GM23338 (cell line): Measurements from ENCODE around the gene ASAP2. TPM values are rescaled to one million over a fixed set of nuclear protein-coding genes. Genes with fewer than 3 reads are reported as not detected.

Source experiments
- ATAC-seq: fragments of 200-7000 bp; cut with Tn5 transposase; 3 replicates; pipeline ENCODE4 v1.9.1; 2020
- DNase-seq: peaks from one replicate; pipeline ENCODE4 v3.0.0-alpha.2; 2015; ENCODE audit warnings: low spot score
- H2AFZ ChIP-seq: fragments of 200-600 bp; sonication (generic); 2 replicates; pipeline ENCODE4 v1.8.0; 2016; ENCODE audit warnings: antibody characterized with exemption, mild to moderate bottlenecking, moderate library complexity
- H3F3A ChIP-seq: fragments of 200-600 bp; sonication (generic); replicated peaks from 2 replicates; pipeline ENCODE4 v1.8.0; 2017; ENCODE audit warnings: antibody characterized with exemption, mixed run types, low read depth
- H3K27ac ChIP-seq: fragments of 200-600 bp; sonication (generic); 2 replicates; pipeline ENCODE4 v1.6.1; 2016; ENCODE audit warnings: low read depth
- H3K27me3 ChIP-seq: fragments of 200-600 bp; sonication (generic); 2 replicates; pipeline ENCODE4 v1.8.0; 2016; ENCODE audit warnings: mild to moderate bottlenecking, mixed run types, moderate library complexity; ENCODE audit not compliant: insufficient read depth
- H3K36me3 ChIP-seq: fragments of 200-600 bp; sonication (generic); 2 replicates; pipeline ENCODE4 v1.8.0; 2016; ENCODE audit warnings: mild to moderate bottlenecking; ENCODE audit not compliant: insufficient read depth
- H3K4me1 ChIP-seq: fragments of 200-600 bp; sonication (generic); 2 replicates; pipeline ENCODE4 v1.8.0; 2016; ENCODE audit warnings: mild to moderate bottlenecking, moderate library complexity; ENCODE audit not compliant: insufficient read depth
- H3K4me2 ChIP-seq: fragments of 200-600 bp; sonication (generic); 2 replicates; pipeline ENCODE4 v1.7.1; 2017; ENCODE audit warnings: mixed run types
- H3K4me3 ChIP-seq: fragments of 200-600 bp; sonication (generic); 2 replicates; pipeline ENCODE4 v1.6.1; 2016; ENCODE audit warnings: mixed run types
- H3K79me2 ChIP-seq: fragments of 200-600 bp; sonication (generic); replicated peaks from 2 replicates; pipeline ENCODE4 v1.8.0; 2017; ENCODE audit warnings: mild to moderate bottlenecking; ENCODE audit not compliant: insufficient read depth
- H3K9me2 ChIP-seq: fragments of 200-600 bp; sonication (generic); 2 replicates; pipeline ENCODE4 v1.8.0; 2017; ENCODE audit not compliant: insufficient read depth
- H4K20me1 ChIP-seq: fragments of 200-600 bp; sonication (generic); replicated peaks from 2 replicates; pipeline ENCODE4 v1.8.0; 2017; ENCODE audit warnings: mild to moderate bottlenecking; ENCODE audit not compliant: insufficient read depth
- H3K27ac Mint-ChIP-seq: 2 replicates; pipeline ENCODE4 v1.8.0; 2020; ENCODE audit warnings: inconsistent platforms, mild to moderate bottlenecking, moderate library complexity, mixed read lengths
- H3K27me3 Mint-ChIP-seq: 3 replicates; pipeline ENCODE4 v1.8.0; 2022; ENCODE audit warnings: low read depth, mild to moderate bottlenecking, moderate library complexity, mixed read lengths, inconsistent platforms; ENCODE audit not compliant: insufficient read depth, poor library complexity
- H3K36me3 Mint-ChIP-seq: 3 replicates; pipeline ENCODE4 v1.8.0; 2021; ENCODE audit warnings: low read depth, mild to moderate bottlenecking, inconsistent platforms, moderate library complexity, mixed read lengths
- H3K4me1 Mint-ChIP-seq: 3 replicates; pipeline ENCODE4 v1.8.0; 2020; ENCODE audit warnings: mild to moderate bottlenecking, inconsistent platforms, mixed read lengths
- H3K4me3 Mint-ChIP-seq: 3 replicates; pipeline ENCODE4 v1.8.0; 2021; ENCODE audit warnings: moderate library complexity, mild to moderate bottlenecking, inconsistent platforms, mixed read lengths
- H3K9me3 Mint-ChIP-seq: 3 replicates; pipeline ENCODE4 v1.8.0; 2020; ENCODE audit warnings: moderate library complexity, mild to moderate bottlenecking, inconsistent platforms, mixed read lengths
- CREB1 ChIP-seq: fragments of 250-450 bp; sonication (Bioruptor Pico); IDR thresholded peaks from 2 replicates; pipeline ENCODE4 v1.5.0; 2020; ENCODE audit warnings: low read depth, mild to moderate bottlenecking, moderate library complexity
- CTCF ChIP-seq, 2 experiments: fragments of 200-600 bp in 1 of 2; sonication (generic) in 1 of 2; conservative IDR thresholded peaks; 2 replicates each; pipeline versions ENCODE4 v1.5.1 to v1.6.1; 2016 to 2017; ENCODE audit warnings: antibody characterized with exemption in 2 of 2, low read depth in 2 of 2, mild to moderate bottlenecking in 2 of 2, moderate library complexity in 1 of 2
- ETS1 ChIP-seq: IDR thresholded peaks from 2 replicates; pipeline ENCODE4 v1.6.1; 2016; ENCODE audit warnings: antibody characterized with exemption
- EZH2 ChIP-seq: fragments of 200-600 bp; sonication (generic); IDR thresholded peaks from one replicate; pipeline ENCODE4 v1.8.0; 2017; ENCODE audit warnings: antibody characterized with exemption, mild to moderate bottlenecking, low read depth; ENCODE audit not compliant: unreplicated experiment
- EZH2phosphoT487 ChIP-seq: fragments of 200-600 bp; sonication (generic); IDR thresholded peaks from one replicate; pipeline ENCODE4 v1.8.1; 2018; ENCODE audit warnings: antibody characterized with exemption; ENCODE audit not compliant: unreplicated experiment
- JUNB ChIP-seq: IDR thresholded peaks from one replicate; pipeline ENCODE4 v1.6.1; 2016; ENCODE audit warnings: antibody characterized with exemption; ENCODE audit not compliant: unreplicated experiment
- NANOG ChIP-seq: IDR thresholded peaks from 2 replicates; pipeline ENCODE4 v1.6.1; 2016; ENCODE audit warnings: antibody characterized with exemption, borderline replicate concordance
- POLR2AphosphoS5 ChIP-seq: IDR thresholded peaks from 2 replicates; pipeline ENCODE4 v1.6.1; 2016; ENCODE audit warnings: antibody characterized with exemption, low read depth
- REST ChIP-seq: IDR thresholded peaks from one replicate; pipeline ENCODE4 v1.6.1; 2018; ENCODE audit warnings: antibody characterized with exemption; ENCODE audit not compliant: unreplicated experiment
- STAT1 ChIP-seq: IDR thresholded peaks from one replicate; pipeline ENCODE4 v1.6.1; 2016; ENCODE audit warnings: antibody characterized with exemption; ENCODE audit not compliant: unreplicated experiment
- ZNF114 ChIP-seq: fragments of 250-450 bp; sonication (Bioruptor Pico); IDR thresholded peaks from 2 replicates; pipeline ENCODE4 v1.5.0; 2020; ENCODE audit warnings: mild to moderate bottlenecking, moderate library complexity
- ZNF331 ChIP-seq: fragments of 250-450 bp; sonication (Bioruptor Pico); IDR thresholded peaks from 2 replicates; pipeline ENCODE4 v1.5.0; 2020; ENCODE audit warnings: low read depth, mild to moderate bottlenecking, moderate library complexity
- polyA plus RNA-seq: library from polyadenylated mRNA; unstranded; fragments of >200 nt; fragmentation: Nextera tagmentation; extraction: Ambion mirVana; gene quantifications from 2 replicates; pipeline ENCODE4 v1.2.1, GENCODE V29; 2016
- total RNA-seq: library from RNA; depleted of rRNA; stranded (reverse); fragments of >200 nt; shearing (Covaris generic); gene quantifications from 2 replicates; pipeline ENCODE4 v1.2.3, GENCODE V29; 2014
- TF ChIP-seq, protein P1 (sequence below): fragments of 250-450 bp; sonication (Bioruptor Pico); IDR thresholded peaks from 2 replicates; pipeline ENCODE4 v1.5.0; 2020; ENCODE audit warnings: mild to moderate bottlenecking, moderate library complexity

ASAP2 gene
- total and polyA plus RNA-seq, 2 experiments from 2014 or later: 2.6 to 15.6 TPM

DNA sequence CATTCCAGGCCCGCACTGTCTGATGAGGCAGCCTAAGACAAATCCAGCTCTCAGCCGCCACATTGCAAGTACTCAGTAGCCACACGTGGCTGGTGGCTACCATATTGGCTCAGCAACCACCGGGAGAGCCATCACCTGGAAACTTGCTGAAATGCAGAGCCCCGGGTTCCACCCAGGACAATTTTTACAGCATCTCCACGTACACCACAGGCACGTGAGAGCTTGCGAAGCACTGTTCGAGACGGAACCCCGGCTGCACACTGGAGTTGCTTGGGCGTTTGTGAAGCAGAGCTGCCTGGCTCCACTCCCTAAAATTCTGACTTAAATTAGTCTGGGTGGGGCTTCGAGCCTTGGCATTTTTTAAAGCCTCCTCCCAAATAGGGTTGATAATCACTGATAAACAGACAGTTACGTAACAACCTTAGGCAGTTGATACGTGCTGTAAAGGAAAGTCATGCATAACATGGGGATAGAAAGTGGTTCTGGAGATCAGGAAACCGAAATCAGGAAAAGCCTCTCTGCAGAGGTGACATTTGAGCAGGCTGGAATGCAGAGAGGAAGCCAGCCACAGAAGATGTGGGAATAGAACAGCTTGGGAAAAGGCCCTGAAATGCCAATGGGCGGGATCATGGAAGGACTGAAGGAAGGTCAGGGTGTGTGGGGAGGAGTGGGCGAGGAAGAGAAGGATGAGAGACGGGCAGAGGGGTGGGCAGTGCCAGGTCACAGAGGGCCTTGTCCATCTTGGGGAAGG is 6.2 kb downstream of the ASAP2 start:
- H3K4me3 Mint-ChIP-seq: no peak overlapping the region
- DNase-seq (no peak), ATAC-seq (no peak)
- no peaks in the 10 kb centered on the region for H3K9me3 Mint-ChIP-seq
- peaks cover 26% of the 10 kb centered on the region for H3K4me1 ChIP-seq
- peaks cover 39% of the 10 kb centered on the region for H3K4me1 Mint-ChIP-seq
- H3K27me3 Mint-ChIP-seq: peaks cover 10% of the 10 kb centered on the region
- H3K9me2 ChIP-seq: no peaks in the 10 kb centered on the region
- no peak overlapping the region for H3K27ac Mint-ChIP-seq
- H3K27me3 ChIP-seq: peaks cover 11% of the 10 kb centered on the region; the same call in 1 of the 2 replicates
- peaks cover 63% of the 10 kb centered on the region for H3K79me2 ChIP-seq
- no peaks in the 10 kb centered on the region for H3K36me3 ChIP-seq
- H3K4me2 ChIP-seq: no peak overlapping the region
- TF ChIP-seq REST: no peak
- no peak for TF ChIP-seq STAT1
- TF ChIP-seq ZNF331 (CRISPR knock-in tag): no peak
- no peak for TF ChIP-seq EZH2phosphoT487
- no peak for TF ChIP-seq CTCF (conservative IDR thresholded peaks at IDR 0.05; ENCODE audit: low read depth in 2 of 2)
- no peak for TF ChIP-seq NANOG
- TF ChIP-seq, protein P1, sequence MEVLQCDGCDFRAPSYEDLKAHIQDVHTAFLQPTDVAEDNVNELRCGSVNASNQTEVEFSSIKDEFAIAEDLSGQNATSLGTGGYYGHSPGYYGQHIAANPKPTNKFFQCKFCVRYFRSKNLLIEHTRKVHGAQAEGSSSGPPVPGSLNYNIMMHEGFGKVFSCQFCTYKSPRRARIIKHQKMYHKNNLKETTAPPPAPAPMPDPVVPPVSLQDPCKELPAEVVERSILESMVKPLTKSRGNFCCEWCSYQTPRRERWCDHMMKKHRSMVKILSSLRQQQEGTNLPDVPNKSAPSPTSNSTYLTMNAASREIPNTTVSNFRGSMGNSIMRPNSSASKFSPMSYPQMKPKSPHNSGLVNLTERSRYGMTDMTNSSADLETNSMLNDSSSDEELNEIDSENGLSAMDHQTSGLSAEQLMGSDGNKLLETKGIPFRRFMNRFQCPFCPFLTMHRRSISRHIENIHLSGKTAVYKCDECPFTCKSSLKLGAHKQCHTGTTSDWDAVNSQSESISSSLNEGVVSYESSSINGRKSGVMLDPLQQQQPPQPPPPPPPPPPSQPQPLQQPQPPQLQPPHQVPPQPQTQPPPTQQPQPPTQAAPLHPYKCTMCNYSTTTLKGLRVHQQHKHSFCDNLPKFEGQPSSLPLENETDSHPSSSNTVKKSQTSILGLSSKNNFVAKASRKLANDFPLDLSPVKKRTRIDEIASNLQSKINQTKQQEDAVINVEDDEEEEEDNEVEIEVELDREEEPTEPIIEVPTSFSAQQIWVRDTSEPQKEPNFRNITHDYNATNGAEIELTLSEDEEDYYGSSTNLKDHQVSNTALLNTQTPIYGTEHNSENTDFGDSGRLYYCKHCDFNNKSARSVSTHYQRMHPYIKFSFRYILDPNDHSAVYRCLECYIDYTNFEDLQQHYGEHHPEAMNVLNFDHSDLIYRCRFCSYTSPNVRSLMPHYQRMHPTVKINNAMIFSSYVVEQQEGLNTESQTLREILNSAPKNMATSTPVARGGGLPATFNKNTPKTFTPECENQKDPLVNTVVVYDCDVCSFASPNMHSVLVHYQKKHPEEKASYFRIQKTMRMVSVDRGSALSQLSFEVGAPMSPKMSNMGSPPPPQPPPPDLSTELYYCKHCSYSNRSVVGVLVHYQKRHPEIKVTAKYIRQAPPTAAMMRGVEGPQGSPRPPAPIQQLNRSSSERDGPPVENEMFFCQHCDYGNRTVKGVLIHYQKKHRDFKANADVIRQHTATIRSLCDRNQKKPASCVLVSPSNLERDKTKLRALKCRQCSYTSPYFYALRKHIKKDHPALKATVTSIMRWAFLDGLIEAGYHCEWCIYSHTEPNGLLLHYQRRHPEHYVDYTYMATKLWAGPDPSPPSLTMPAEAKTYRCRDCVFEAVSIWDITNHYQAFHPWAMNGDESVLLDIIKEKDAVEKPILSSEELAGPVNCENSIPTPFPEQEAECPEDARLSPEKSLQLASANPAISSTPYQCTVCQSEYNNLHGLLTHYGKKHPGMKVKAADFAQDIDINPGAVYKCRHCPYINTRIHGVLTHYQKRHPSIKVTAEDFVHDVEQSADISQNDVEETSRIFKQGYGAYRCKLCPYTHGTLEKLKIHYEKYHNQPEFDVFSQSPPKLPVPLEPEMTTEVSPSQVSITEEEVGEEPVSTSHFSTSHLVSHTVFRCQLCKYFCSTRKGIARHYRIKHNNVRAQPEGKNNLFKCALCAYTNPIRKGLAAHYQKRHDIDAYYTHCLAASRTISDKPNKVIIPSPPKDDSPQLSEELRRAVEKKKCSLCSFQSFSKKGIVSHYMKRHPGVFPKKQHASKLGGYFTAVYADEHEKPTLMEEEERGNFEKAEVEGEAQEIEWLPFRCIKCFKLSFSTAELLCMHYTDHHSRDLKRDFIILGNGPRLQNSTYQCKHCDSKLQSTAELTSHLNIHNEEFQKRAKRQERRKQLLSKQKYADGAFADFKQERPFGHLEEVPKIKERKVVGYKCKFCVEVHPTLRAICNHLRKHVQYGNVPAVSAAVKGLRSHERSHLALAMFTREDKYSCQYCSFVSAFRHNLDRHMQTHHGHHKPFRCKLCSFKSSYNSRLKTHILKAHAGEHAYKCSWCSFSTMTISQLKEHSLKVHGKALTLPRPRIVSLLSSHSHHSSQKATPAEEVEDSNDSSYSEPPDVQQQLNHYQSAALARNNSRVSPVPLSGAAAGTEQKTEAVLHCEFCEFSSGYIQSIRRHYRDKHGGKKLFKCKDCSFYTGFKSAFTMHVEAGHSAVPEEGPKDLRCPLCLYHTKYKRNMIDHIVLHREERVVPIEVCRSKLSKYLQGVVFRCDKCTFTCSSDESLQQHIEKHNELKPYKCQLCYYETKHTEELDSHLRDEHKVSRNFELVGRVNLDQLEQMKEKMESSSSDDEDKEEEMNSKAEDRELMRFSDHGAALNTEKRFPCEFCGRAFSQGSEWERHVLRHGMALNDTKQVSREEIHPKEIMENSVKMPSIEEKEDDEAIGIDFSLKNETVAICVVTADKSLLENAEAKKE (CRISPR knock-in tag): no peak
- TF ChIP-seq ETS1: no peak
- TF ChIP-seq CREB1: no peak
- no peak for TF ChIP-seq EZH2
- TF ChIP-seq POLR2AphosphoS5: no peak
- TF ChIP-seq ZNF114 (CRISPR knock-in tag): no peak
- TF ChIP-seq JUNB: no peak
- H3F3A ChIP-seq: no peaks in the 10 kb centered on the region
- H3K36me3 Mint-ChIP-seq: peaks cover 11% of the 10 kb centered on the region
- peaks cover 59% of the 10 kb centered on the region for H4K20me1 ChIP-seq
- no peak overlapping the region for H3K4me3 ChIP-seq
- H2AFZ ChIP-seq: no peak overlapping the region
- H3K27ac ChIP-seq: no peak overlapping the region
